ENCODE data around the gene BUD23. TPM values are rescaled to one million over a fixed set of nuclear protein-coding genes. Genes with fewer than 3 reads are reported as not detected.

BUD23 gene
- total RNA-seq, 4 donors from 2014 or later = 41.5 to 65.0 (median 45.3) TPM

DNA sequence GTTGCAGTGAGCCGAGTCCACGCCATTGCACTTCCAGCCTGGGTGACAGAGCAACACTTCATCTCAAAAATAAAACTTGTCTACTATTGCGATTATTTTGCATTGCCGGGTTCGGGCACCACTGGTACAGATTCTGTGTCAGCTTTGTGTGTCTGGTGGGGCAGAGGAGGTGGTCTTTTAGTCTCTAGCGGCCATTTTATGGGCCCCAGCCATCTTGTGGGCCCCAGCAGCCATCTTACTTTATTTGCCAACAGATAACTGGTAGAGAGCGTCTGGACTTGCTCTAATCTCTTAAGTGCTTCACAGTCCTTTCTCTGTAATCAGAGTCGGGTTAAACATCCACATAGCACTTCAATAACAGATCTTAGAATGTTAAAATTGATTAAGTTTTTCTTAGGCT is 4.9 kb downstream of the BUD23 start:
- H3K36me3 ChIP-seq = peaks cover 0 to 70% of the 10 kb centered on the region in 2 donors
- no peak overlapping the region for H3K27ac ChIP-seq
- H3K9me3 ChIP-seq = no peaks in the 10 kb centered on the region
- H3K27me3 ChIP-seq = no peaks in the 10 kb centered on the region
- 50 to 77% methylated on average over 1 to 2 of the region's 8 CpGs for WGBS, 2 donors (ENCODE audit: low coverage in 1 of 2)
- no peak overlapping the region for H3K4me3 ChIP-seq
- H3K4me1 ChIP-seq = peaks cover 0 to 20% (median 0%) of the 10 kb centered on the region in 3 donors
- no peak for TF ChIP-seq CTCF (IDR thresholded peaks at IDR 0.05)
- TF ChIP-seq EP300 (IDR thresholded peaks at IDR 0.05) = no peak
- no peak for TF ChIP-seq POLR2A (IDR thresholded peaks at IDR 0.05)
- no peak for TF ChIP-seq POLR2AphosphoS5 (IDR thresholded peaks at IDR 0.05)
- ATAC-seq = no peak

- no peaks in the 10 kb centered on the region for H3K9me3 ChIP-seq
- no peak overlapping the region for H3K27ac ChIP-seq
- no peak for ATAC-seq
- H3K36me3 ChIP-seq = peaks cover 0 to 94% of the 10 kb centered on the region in 2 donors
- H3K4me3 ChIP-seq = no peak overlapping the region
- H3K4me1 ChIP-seq = peaks cover 0 to 1% (median 0%) of the 10 kb centered on the region in 3 donors
- no peak for TF ChIP-seq EP300 (IDR thresholded peaks at IDR 0.05)
- H3K27me3 ChIP-seq = no peaks in the 10 kb centered on the region
- WGBS, 2 donors (ENCODE audit: low coverage in 1 of 2) = 59 to 85% methylated on average over 3 to 6 of the region's 7 CpGs
Measured at GRCh38 chr7:73690646-73691045, 7.2 kb downstream of the BUD23 start.

GRCh38 chr7:73696372-73696771 is 13.0 kb downstream of the BUD23 start:
- 75 to 78% methylated on average over 4 of the region's 4 CpGs for WGBS, 2 donors (ENCODE audit: low coverage in 1 of 2)
- TF ChIP-seq EP300 (IDR thresholded peaks at IDR 0.05) (no peak), POLR2A (IDR thresholded peaks at IDR 0.05) (no peak), CTCF (IDR thresholded peaks at IDR 0.05) (no peak)
- H3K36me3 ChIP-seq = peaks cover 0 to 99% of the 10 kb centered on the region in 2 donors

DNA sequence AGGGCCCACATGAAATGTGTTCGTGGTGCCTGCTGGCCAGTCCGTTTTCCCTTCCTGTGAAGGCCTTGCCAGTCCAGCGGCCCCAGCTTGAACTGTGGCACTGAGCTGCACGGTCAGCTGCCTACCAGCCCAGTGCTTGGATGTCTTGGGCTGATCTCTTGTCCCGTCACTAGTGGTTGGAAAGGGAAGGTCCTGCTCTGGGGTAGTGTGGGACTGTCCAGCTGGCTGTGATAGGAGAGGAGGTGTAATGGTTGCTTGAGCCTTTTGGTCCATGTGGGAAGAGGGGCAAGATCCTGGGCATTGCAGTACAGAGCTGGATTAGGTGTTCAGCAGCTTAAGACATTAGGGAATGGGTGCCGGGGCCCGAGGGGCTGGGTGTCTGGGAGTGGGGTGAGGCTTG is 15.0 kb downstream of the BUD23 start:
- H3K27me3 ChIP-seq = no peaks in the 10 kb centered on the region
- WGBS, 2 donors (ENCODE audit: low coverage in 1 of 2) = 80% methylated on average over 4 of the region's 7 CpGs; no CpG with 5 or more reads in 1 of the 2 donors
- H3K4me3 ChIP-seq = no peak overlapping the region
- H3K9me3 ChIP-seq = no peaks in the 10 kb centered on the region
- H3K36me3 ChIP-seq = peaks cover 0 to 99% of the 10 kb centered on the region in 2 donors
- peaks cover 0 to under 1% (median 0%) of the 10 kb centered on the region in 3 donors for H3K4me1 ChIP-seq
- no peak overlapping the region for H3K27ac ChIP-seq
- no peak for TF ChIP-seq POLR2AphosphoS5 (IDR thresholded peaks at IDR 0.05)
- TF ChIP-seq EP300 (IDR thresholded peaks at IDR 0.05) = no peak
- no peak for TF ChIP-seq CTCF (IDR thresholded peaks at IDR 0.05)
- TF ChIP-seq POLR2A (IDR thresholded peaks at IDR 0.05) = no peak
- no peak for ATAC-seq

More at GRCh38 chr7:73696372-73696771, 13.0 kb downstream of the BUD23 start:
- ATAC-seq = no peak
- H3K9me3 ChIP-seq = no peaks in the 10 kb centered on the region
- no peak overlapping the region for H3K4me3 ChIP-seq
- H3K27ac ChIP-seq = no peak overlapping the region
- no peaks in the 10 kb centered on the region for H3K27me3 ChIP-seq
- no peaks in the 10 kb centered on the region for H3K4me1 ChIP-seq

GRCh38 chr7:73699370-73700068 is 16.1 kb downstream of the BUD23 start:
- no CpG with 5 or more reads among the region's 15 CpGs for WGBS, 2 donors (ENCODE audit: low coverage in 1 of 2)
- Histone ChIP-seq H3K36me3 (peaks cover 0 to 89% of the 10 kb centered on the region in 2 donors), H3K9me3 (no peaks in the 10 kb centered on the region), H3K4me3 (no peak overlapping the region), H3K27me3 (no peaks in the 10 kb centered on the region), H3K4me1 (peaks cover 0 to 11% (median 7%) of the 10 kb centered on the region in 3 donors), H3K27ac (no peak overlapping the region)
- TF ChIP-seq POLR2A (IDR thresholded peaks at IDR 0.05) = no peak
- no peak for TF ChIP-seq CTCF (IDR thresholded peaks at IDR 0.05)
- no peak for TF ChIP-seq EP300 (IDR thresholded peaks at IDR 0.05)
- TF ChIP-seq POLR2AphosphoS5 (IDR thresholded peaks at IDR 0.05) = no peak
- ATAC-seq = no peak

All from gastroesophageal sphincter (tissue), 4 donors.